SK-N-SH treated with all-trans-retinoic acid at 6 μM for 48 hours (cell line): ENCODE measurements around the gene SPTY2D1.
A peak's percentile ranks its signal among the peaks of the same experiment; 100 is the strongest.

ENCODE experiments used
- ATAC-seq: fragments of 200-7000 bp; cut with Tn5 transposase; 3 replicates; pipeline ENCODE4 v1.9.1; 2020; ENCODE audit warnings: mild to moderate bottlenecking, moderate library complexity
- ARNTL ChIP-seq: fragments of 450-650 bp; formaldehyde crosslinking; IDR thresholded peaks from 2 replicates; pipeline ENCODE4 v1.5.0; 2020; ENCODE audit warnings: low read depth, mild to moderate bottlenecking, moderate library complexity, borderline replicate concordance
- BACH2 ChIP-seq: fragments of 250-450 bp; sonication (Bioruptor Pico); IDR thresholded peaks from 2 replicates; pipeline ENCODE4 v1.9.0; 2021; ENCODE audit warnings: mild to moderate bottlenecking, borderline replicate concordance
- CREB5 ChIP-seq: fragments of 250-450 bp; sonication (Bioruptor Pico); IDR thresholded peaks from 2 replicates; pipeline ENCODE4 v1.5.1; 2020; ENCODE audit warnings: low read depth, mild to moderate bottlenecking, moderate library complexity
- CSDC2 ChIP-seq: fragments of 250-450 bp; sonication (Bioruptor Pico); IDR thresholded peaks from 2 replicates; pipeline ENCODE4 v1.5.0; 2020; ENCODE audit warnings: mild to moderate bottlenecking, moderate library complexity
- ESRRG ChIP-seq: fragments of 250-450 bp; sonication (Bioruptor Pico); IDR thresholded peaks from 2 replicates; pipeline ENCODE4 v1.6.1; 2021; ENCODE audit warnings: mild to moderate bottlenecking
- GLIS3 ChIP-seq: fragments of 250-450 bp; sonication (Bioruptor Pico); IDR thresholded peaks from 2 replicates; pipeline ENCODE4 v1.5.0; 2020; ENCODE audit warnings: mild to moderate bottlenecking, moderate library complexity
- ISL1 ChIP-seq: fragments of 250-450 bp; sonication (Bioruptor Pico); IDR thresholded peaks from 2 replicates; pipeline ENCODE4 v2.1.2; 2022; ENCODE audit warnings: mild to moderate bottlenecking, moderate library complexity
- OSR1 ChIP-seq: fragments of 250-450 bp; sonication (Bioruptor Pico); IDR thresholded peaks from 2 replicates; pipeline ENCODE4 v1.8.0; 2022; ENCODE audit warnings: moderate library complexity, mild to moderate bottlenecking, inconsistent platforms
- PATZ1 ChIP-seq: fragments of 250-450 bp; sonication (Bioruptor Pico); IDR thresholded peaks from 2 replicates; pipeline ENCODE4 v1.8.0; 2020; ENCODE audit warnings: mild to moderate bottlenecking, moderate library complexity, borderline replicate concordance
- PPARA ChIP-seq: fragments of 250-450 bp; sonication (Bioruptor Pico); IDR thresholded peaks from 2 replicates; pipeline ENCODE4 v1.5.0; 2020; ENCODE audit warnings: mild to moderate bottlenecking, borderline replicate concordance
- RARB ChIP-seq: fragments of 250-450 bp; sonication (Bioruptor Pico); IDR thresholded peaks from 2 replicates; pipeline ENCODE4 v1.8.0; 2021; ENCODE audit warnings: mild to moderate bottlenecking, moderate library complexity
- TCF4 ChIP-seq: fragments of 250-450 bp; sonication (Bioruptor Pico); IDR thresholded peaks from 2 replicates; pipeline ENCODE4 v1.8.0; 2021; ENCODE audit warnings: mild to moderate bottlenecking, moderate library complexity, borderline replicate concordance
- TOX ChIP-seq: fragments of 250-450 bp; sonication (Bioruptor Pico); IDR thresholded peaks from 2 replicates; pipeline ENCODE4 v1.8.0; 2021; ENCODE audit warnings: mild to moderate bottlenecking, moderate library complexity, borderline replicate concordance
- ZC3H10 ChIP-seq: fragments of 250-450 bp; sonication (Bioruptor Pico); IDR thresholded peaks from 2 replicates; pipeline ENCODE4 v1.5.1; 2021; ENCODE audit warnings: mild to moderate bottlenecking, moderate library complexity
- ZFP3 ChIP-seq: fragments of 250-450 bp; sonication (Bioruptor Pico); IDR thresholded peaks from 2 replicates; pipeline ENCODE4 v1.5.0; 2020; ENCODE audit warnings: mild to moderate bottlenecking, moderate library complexity
- ZFP30 ChIP-seq: fragments of 450-650 bp; formaldehyde crosslinking; IDR thresholded peaks from 2 replicates; pipeline ENCODE4 v1.5.0; 2022; ENCODE audit warnings: mild to moderate bottlenecking, moderate library complexity
- ZNF565 ChIP-seq: fragments of 450-650 bp; formaldehyde crosslinking; conservative IDR thresholded peaks from 2 replicates; pipeline ENCODE4 v1.5.0; 2020; ENCODE audit warnings: low read depth, mild to moderate bottlenecking, moderate library complexity
- ZNF70 ChIP-seq: fragments of 450-650 bp; formaldehyde crosslinking; IDR thresholded peaks from 2 replicates; pipeline ENCODE4 v1.5.0; 2020; ENCODE audit warnings: mild to moderate bottlenecking, moderate library complexity
- ZNF8 ChIP-seq: fragments of 450-650 bp; formaldehyde crosslinking; IDR thresholded peaks from 2 replicates; pipeline ENCODE4 v1.5.0; 2020; ENCODE audit warnings: mild to moderate bottlenecking, moderate library complexity
- TF ChIP-seq, protein P1 (sequence below): fragments of 250-450 bp; sonication (Bioruptor Pico); IDR thresholded peaks from 2 replicates; pipeline ENCODE4 v1.5.0; 2020; ENCODE audit warnings: mild to moderate bottlenecking, moderate library complexity
- TF ChIP-seq, protein P2 (sequence below): fragments of 250-450 bp; sonication (Bioruptor Pico); IDR thresholded peaks from 2 replicates; pipeline ENCODE4 v1.5.1; 2021; ENCODE audit warnings: mild to moderate bottlenecking, moderate library complexity
- TF ChIP-seq, protein P3 (sequence below): fragments of 250-450 bp; sonication (Bioruptor Pico); IDR thresholded peaks from 2 replicates; pipeline ENCODE4 v1.8.0; 2021; ENCODE audit warnings: low read depth, mild to moderate bottlenecking, moderate library complexity, borderline replicate concordance

Gene SPTY2D1

DNA sequence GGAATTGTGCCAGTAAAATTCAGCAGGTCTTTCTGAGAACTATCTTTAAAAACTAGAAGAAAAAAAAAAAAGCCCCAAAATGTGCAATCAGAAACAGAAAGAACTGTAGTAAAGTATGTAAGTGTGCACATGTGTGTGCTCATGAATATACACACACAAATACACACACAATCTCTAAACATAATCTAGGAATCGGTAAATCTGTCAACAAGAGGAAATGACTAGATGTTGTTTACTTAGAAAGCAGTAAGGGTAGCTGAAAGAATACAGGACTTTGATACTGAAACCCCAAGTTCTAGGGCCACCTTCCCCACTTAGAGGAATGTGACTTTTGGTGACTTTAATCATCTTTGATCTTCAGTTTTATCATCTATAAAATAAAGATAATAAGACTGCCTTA, 58.8 kb downstream of the SPTY2D1 start:
- ATAC-seq = no peak
- TF ChIP-seq PPARA (CRISPR knock-in tag) (no peak), ZFP3 (no peak), PATZ1 (CRISPR knock-in tag) (no peak), ESRRG (CRISPR knock-in tag) (no peak), ZNF8 (CRISPR knock-in tag) (no peak), ISL1 (CRISPR knock-in tag) (no peak), OSR1 (CRISPR knock-in tag) (no peak), RARB (no peak), ZC3H10 (CRISPR knock-in tag) (no peak), TCF4 (CRISPR knock-in tag) (no peak)

DNA sequence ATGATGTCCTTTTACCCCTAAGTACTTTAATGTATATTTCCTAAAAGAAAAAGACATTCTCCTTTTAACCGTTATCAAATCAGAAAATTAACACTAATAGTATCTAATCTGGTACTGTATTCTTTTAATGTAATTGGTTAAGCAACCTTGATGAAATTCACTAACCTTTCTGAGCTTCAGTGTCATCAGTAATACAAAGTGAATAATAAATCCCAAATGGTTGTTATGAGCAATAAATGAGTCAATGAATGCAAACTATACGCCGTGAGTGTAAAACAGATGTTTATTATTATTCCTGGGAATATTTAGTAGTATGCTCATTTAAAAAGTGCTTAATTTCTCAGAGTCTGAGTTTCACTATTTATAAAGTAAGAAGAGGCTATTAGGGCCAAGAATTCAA, 67.1 kb downstream of the SPTY2D1 start:
- TF ChIP-seq BACH2 (CRISPR knock-in tag) (no peak), ZNF70 (CRISPR knock-in tag) (no peak), OSR1 (CRISPR knock-in tag) (no peak), CREB5 (CRISPR knock-in tag) (no peak), CSDC2 (no peak), ISL1 (CRISPR knock-in tag) (no peak)
- ATAC-seq = peak; percentile 38; the same call in 1 of the 3 replicates

GRCh38 chr11:18566406-18566805, 67.7 kb downstream of the SPTY2D1 start:
- TF ChIP-seq, protein P1, sequence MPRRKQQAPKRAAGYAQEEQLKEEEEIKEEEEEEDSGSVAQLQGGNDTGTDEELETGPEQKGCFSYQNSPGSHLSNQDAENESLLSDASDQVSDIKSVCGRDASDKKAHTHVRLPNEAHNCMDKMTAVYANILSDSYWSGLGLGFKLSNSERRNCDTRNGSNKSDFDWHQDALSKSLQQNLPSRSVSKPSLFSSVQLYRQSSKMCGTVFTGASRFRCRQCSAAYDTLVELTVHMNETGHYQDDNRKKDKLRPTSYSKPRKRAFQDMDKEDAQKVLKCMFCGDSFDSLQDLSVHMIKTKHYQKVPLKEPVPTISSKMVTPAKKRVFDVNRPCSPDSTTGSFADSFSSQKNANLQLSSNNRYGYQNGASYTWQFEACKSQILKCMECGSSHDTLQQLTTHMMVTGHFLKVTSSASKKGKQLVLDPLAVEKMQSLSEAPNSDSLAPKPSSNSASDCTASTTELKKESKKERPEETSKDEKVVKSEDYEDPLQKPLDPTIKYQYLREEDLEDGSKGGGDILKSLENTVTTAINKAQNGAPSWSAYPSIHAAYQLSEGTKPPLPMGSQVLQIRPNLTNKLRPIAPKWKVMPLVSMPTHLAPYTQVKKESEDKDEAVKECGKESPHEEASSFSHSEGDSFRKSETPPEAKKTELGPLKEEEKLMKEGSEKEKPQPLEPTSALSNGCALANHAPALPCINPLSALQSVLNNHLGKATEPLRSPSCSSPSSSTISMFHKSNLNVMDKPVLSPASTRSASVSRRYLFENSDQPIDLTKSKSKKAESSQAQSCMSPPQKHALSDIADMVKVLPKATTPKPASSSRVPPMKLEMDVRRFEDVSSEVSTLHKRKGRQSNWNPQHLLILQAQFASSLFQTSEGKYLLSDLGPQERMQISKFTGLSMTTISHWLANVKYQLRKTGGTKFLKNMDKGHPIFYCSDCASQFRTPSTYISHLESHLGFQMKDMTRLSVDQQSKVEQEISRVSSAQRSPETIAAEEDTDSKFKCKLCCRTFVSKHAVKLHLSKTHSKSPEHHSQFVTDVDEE = no peak
- no peak for TF ChIP-seq ARNTL (CRISPR knock-in tag)
- no peak for TF ChIP-seq TOX
- no peak for TF ChIP-seq BACH2 (CRISPR knock-in tag)
- no peak for TF ChIP-seq OSR1 (CRISPR knock-in tag)
- no peak for TF ChIP-seq TCF4 (CRISPR knock-in tag)
- TF ChIP-seq ZNF565 = no peak
- TF ChIP-seq GLIS3 (CRISPR knock-in tag) = no peak
- TF ChIP-seq ZFP30 (CRISPR knock-in tag) = no peak
- no peak for TF ChIP-seq ZNF70 (CRISPR knock-in tag)
- no peak for TF ChIP-seq ZC3H10 (CRISPR knock-in tag)
- no peak for TF ChIP-seq CREB5 (CRISPR knock-in tag)
- TF ChIP-seq ESRRG (CRISPR knock-in tag) = no peak
- TF ChIP-seq, protein P2, sequence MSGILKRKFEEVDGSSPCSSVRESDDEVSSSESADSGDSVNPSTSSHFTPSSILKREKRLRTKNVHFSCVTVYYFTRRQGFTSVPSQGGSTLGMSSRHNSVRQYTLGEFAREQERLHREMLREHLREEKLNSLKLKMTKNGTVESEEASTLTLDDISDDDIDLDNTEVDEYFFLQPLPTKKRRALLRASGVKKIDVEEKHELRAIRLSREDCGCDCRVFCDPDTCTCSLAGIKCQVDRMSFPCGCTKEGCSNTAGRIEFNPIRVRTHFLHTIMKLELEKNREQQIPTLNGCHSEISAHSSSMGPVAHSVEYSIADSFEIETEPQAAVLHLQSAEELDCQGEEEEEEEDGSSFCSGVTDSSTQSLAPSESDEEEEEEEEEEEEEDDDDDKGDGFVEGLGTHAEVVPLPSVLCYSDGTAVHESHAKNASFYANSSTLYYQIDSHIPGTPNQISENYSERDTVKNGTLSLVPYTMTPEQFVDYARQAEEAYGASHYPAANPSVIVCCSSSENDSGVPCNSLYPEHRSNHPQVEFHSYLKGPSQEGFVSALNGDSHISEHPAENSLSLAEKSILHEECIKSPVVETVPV (CRISPR knock-in tag) = no peak
- TF ChIP-seq PPARA (CRISPR knock-in tag) = no peak
- no peak for TF ChIP-seq ISL1 (CRISPR knock-in tag)
- TF ChIP-seq, protein P3, sequence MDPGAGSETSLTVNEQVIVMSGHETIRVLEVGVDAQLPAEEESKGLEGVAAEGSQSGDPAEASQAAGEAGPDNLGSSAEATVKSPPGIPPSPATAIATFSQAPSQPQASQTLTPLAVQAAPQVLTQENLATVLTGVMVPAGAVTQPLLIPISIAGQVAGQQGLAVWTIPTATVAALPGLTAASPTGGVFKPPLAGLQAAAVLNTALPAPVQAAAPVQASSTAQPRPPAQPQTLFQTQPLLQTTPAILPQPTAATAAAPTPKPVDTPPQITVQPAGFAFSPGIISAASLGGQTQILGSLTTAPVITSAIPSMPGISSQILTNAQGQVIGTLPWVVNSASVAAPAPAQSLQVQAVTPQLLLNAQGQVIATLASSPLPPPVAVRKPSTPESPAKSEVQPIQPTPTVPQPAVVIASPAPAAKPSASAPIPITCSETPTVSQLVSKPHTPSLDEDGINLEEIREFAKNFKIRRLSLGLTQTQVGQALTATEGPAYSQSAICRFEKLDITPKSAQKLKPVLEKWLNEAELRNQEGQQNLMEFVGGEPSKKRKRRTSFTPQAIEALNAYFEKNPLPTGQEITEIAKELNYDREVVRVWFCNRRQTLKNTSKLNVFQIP (CRISPR knock-in tag) = no peak
- TF ChIP-seq, all 23 proteins: peak for 0
- ATAC-seq = no peak
